HEK293 (cell line): ENCODE data around the gene ATP5F1D.
A peak's percentile ranks its signal among the peaks of the same experiment; 100 is the strongest.

Experiments
- CTCF ChIA-PET: fragments of 350-600 bp; formaldehyde crosslinking; extraction: SDS; loops from one replicate; lab custom pipeline; 2021; ENCODE audit warnings: antibody characterized with exemption; lab: Yijun Ruan, JAX
- POLR2A ChIA-PET: fragments of 300-600 bp; formaldehyde crosslinking; extraction: SDS; loops from one replicate; lab custom pipeline; 2020; ENCODE audit warnings: antibody characterized with exemption, inconsistent platforms; lab: Yijun Ruan, JAX
- H3K27ac ChIP-seq: fragments of 200-500 bp; sonication (Bioruptor generic); 2 replicates; pipeline ENCODE4 v1.5.1; 2014; ENCODE audit warnings: low read depth, low read length, control low read depth, inconsistent platforms; ENCODE audit errors: extremely low read depth
- H3K36me3 ChIP-seq, 2 experiments: fragments of 200-500 bp in 1 of 2; sonication (Bioruptor generic) in 1 of 2; 1 replicate in 1 of 2; 2 replicates in 1 of 2; pipeline ENCODE4 v1.5.1; 2014 to 2017; ENCODE audit warnings: inconsistent platforms in 2 of 2, low read length in 2 of 2; ENCODE audit not compliant: control insufficient read depth in 2 of 2, insufficient read depth in 1 of 2
- H3K4me1 ChIP-seq: fragments of 200-500 bp; sonication (Bioruptor generic); 2 replicates; pipeline ENCODE4 v1.5.1; 2014; ENCODE audit warnings: mild to moderate bottlenecking, low read length, inconsistent platforms; ENCODE audit not compliant: control insufficient read depth, insufficient read depth
- H3K4me3 ChIP-seq: 2 replicates; pipeline ENCODE4 v1.5.1; 2011; ENCODE audit warnings: low read depth, mild to moderate bottlenecking, control low read depth, low read length, moderate library complexity
- H3K9me3 ChIP-seq: fragments of 200-500 bp; sonication (Bioruptor generic); 2 replicates; pipeline ENCODE4 v1.5.1; 2014; ENCODE audit warnings: low read depth, low read length, inconsistent platforms; ENCODE audit not compliant: control insufficient read depth, insufficient read depth
- EGR2 ChIP-seq: fragments of 450-650 bp; formaldehyde crosslinking; IDR thresholded peaks from 2 replicates; pipeline ENCODE4 v1.5.1; 2016; ENCODE audit warnings: low read depth, missing biosample characterization, missing genetic modification characterization
- GLIS1 ChIP-seq: fragments of 450-650 bp; formaldehyde crosslinking; IDR thresholded peaks from 2 replicates; pipeline ENCODE4 v1.5.1; 2016; ENCODE audit warnings: missing biosample characterization, missing genetic modification characterization
- GLIS2 ChIP-seq: fragments of 450-650 bp; formaldehyde crosslinking; IDR thresholded peaks from 2 replicates; pipeline ENCODE4 v1.5.1; 2016; ENCODE audit warnings: missing biosample characterization, missing genetic modification characterization
- IKZF3 ChIP-seq: fragments of 450-650 bp; IDR thresholded peaks from 2 replicates; pipeline ENCODE4 v1.5.0; 2018; ENCODE audit warnings: missing biosample characterization, mild to moderate bottlenecking, missing genetic modification characterization, moderate library complexity
- KLF1 ChIP-seq: fragments of 450-650 bp; formaldehyde crosslinking; IDR thresholded peaks from 2 replicates; pipeline ENCODE4 v1.5.1; 2016; ENCODE audit warnings: missing biosample characterization, missing genetic modification characterization
- KLF17 ChIP-seq: fragments of 450-650 bp; formaldehyde crosslinking; IDR thresholded peaks from 2 replicates; pipeline ENCODE4 v1.5.1; 2016; ENCODE audit warnings: missing biosample characterization, missing genetic modification characterization
- SP2 ChIP-seq: fragments of 450-650 bp; formaldehyde crosslinking; IDR thresholded peaks from 2 replicates; pipeline ENCODE4 v1.5.1; 2016; ENCODE audit warnings: missing biosample characterization, missing genetic modification characterization
- ZBTB8A ChIP-seq: fragments of 450-650 bp; formaldehyde crosslinking; IDR thresholded peaks from 2 replicates; pipeline ENCODE4 v1.5.1; 2016; ENCODE audit warnings: missing biosample characterization, missing genetic modification characterization
- ZEB2 ChIP-seq: fragments of 450-650 bp; formaldehyde crosslinking; IDR thresholded peaks from 2 replicates; pipeline ENCODE4 v1.5.1; 2016; ENCODE audit warnings: missing biosample characterization, missing genetic modification characterization
- ZFHX2 ChIP-seq: fragments of 450-650 bp; formaldehyde crosslinking; conservative IDR thresholded peaks from 2 replicates; pipeline ENCODE4 v1.5.1; 2016; ENCODE audit warnings: missing biosample characterization, missing genetic modification characterization
- ZIC2 ChIP-seq: fragments of 450-650 bp; formaldehyde crosslinking; IDR thresholded peaks from 2 replicates; pipeline ENCODE4 v1.5.1; 2016; ENCODE audit warnings: missing biosample characterization, missing genetic modification characterization
- ZNF394 ChIP-seq: fragments of 450-650 bp; formaldehyde crosslinking; IDR thresholded peaks from 2 replicates; pipeline ENCODE4 v1.5.1; 2016; ENCODE audit warnings: missing biosample characterization, missing genetic modification characterization, mild to moderate bottlenecking, moderate library complexity, borderline replicate concordance
- ZNF639 ChIP-seq: fragments of 450-650 bp; formaldehyde crosslinking; IDR thresholded peaks from 2 replicates; pipeline ENCODE4 v1.5.1; 2016; ENCODE audit warnings: missing biosample characterization, missing genetic modification characterization
- ZNF664 ChIP-seq: fragments of 450-650 bp; formaldehyde crosslinking; IDR thresholded peaks from 2 replicates; pipeline ENCODE4 v1.5.1; 2016; ENCODE audit warnings: missing biosample characterization, missing genetic modification characterization
- ZNF792 ChIP-seq: fragments of 450-650 bp; formaldehyde crosslinking; IDR thresholded peaks from 2 replicates; pipeline ENCODE4 v1.5.1; 2016; ENCODE audit warnings: missing biosample characterization, missing genetic modification characterization
- TF ChIP-seq, protein P1 (sequence below): fragments of 450-650 bp; formaldehyde crosslinking; IDR thresholded peaks from 2 replicates; pipeline ENCODE4 v1.5.1; 2016; ENCODE audit warnings: missing biosample characterization, missing genetic modification characterization
- TF ChIP-seq, protein P2 (sequence below): fragments of 450-650 bp; formaldehyde crosslinking; IDR thresholded peaks from 2 replicates; pipeline ENCODE4 v1.5.1; 2016; ENCODE audit warnings: missing biosample characterization, missing genetic modification characterization
- TF ChIP-seq, protein P3 (sequence below): fragments of 450-650 bp; formaldehyde crosslinking; IDR thresholded peaks from 2 replicates; pipeline ENCODE4 v1.5.1; 2017; ENCODE audit warnings: missing biosample characterization, mild to moderate bottlenecking, missing genetic modification characterization, moderate library complexity

Gene ATP5F1D

GRCh38 chr19:1290703-1291651 is 49.4 kb downstream of the ATP5F1D start:
- POLR2A ChIA-PET, result interaction anchor here (0.6 to 0.7 kb wide), 3 partner anchors 21 to 76 kb away, joined by 3 read pairs; no protein-coding TSS in a partner anchor

GRCh38 chr19:1291761-1292418 is 50.3 kb downstream of the ATP5F1D start:
- Histone ChIP-seq H3K27ac (no peak overlapping the region), H3K36me3 (no peaks in the 10 kb centered on the region), H3K4me1 (0 out of 2 replicates have a peak, but pooled peaks cover 3% of the 10 kb centered on the region)
- CTCF ChIA-PET, result no interaction called here
- TF ChIP-seq ZNF394 (tag by site-specific recombination) (no peak), EGR2 (peak; percentile 44), ZNF639 (tag by site-specific recombination) (no peak), ZIC2 (tag by site-specific recombination) (peak; percentile 39), GLIS2 (tag by site-specific recombination) (no peak), ZNF792 (tag by site-specific recombination) (0 out of 2 replicates have a peak, but pooled peaks have one; percentile 72), ZNF664 (tag by site-specific recombination) (no peak), ZFHX2 (peak; percentile 54), IKZF3 (tag by site-specific recombination) (0 out of 2 replicates have a peak, but pooled peaks have one; percentile 7), ZBTB8A (0 out of 2 replicates have a peak, but pooled peaks have one; percentile 7)
- TF ChIP-seq, protein P1, sequence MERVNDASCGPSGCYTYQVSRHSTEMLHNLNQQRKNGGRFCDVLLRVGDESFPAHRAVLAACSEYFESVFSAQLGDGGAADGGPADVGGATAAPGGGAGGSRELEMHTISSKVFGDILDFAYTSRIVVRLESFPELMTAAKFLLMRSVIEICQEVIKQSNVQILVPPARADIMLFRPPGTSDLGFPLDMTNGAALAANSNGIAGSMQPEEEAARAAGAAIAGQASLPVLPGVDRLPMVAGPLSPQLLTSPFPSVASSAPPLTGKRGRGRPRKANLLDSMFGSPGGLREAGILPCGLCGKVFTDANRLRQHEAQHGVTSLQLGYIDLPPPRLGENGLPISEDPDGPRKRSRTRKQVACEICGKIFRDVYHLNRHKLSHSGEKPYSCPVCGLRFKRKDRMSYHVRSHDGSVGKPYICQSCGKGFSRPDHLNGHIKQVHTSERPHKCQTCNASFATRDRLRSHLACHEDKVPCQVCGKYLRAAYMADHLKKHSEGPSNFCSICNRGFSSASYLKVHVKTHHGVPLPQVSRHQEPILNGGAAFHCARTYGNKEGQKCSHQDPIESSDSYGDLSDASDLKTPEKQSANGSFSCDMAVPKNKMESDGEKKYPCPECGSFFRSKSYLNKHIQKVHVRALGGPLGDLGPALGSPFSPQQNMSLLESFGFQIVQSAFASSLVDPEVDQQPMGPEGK, result peak; percentile 22; the same call in 1 of the 2 replicates
- TF ChIP-seq, protein P2, sequence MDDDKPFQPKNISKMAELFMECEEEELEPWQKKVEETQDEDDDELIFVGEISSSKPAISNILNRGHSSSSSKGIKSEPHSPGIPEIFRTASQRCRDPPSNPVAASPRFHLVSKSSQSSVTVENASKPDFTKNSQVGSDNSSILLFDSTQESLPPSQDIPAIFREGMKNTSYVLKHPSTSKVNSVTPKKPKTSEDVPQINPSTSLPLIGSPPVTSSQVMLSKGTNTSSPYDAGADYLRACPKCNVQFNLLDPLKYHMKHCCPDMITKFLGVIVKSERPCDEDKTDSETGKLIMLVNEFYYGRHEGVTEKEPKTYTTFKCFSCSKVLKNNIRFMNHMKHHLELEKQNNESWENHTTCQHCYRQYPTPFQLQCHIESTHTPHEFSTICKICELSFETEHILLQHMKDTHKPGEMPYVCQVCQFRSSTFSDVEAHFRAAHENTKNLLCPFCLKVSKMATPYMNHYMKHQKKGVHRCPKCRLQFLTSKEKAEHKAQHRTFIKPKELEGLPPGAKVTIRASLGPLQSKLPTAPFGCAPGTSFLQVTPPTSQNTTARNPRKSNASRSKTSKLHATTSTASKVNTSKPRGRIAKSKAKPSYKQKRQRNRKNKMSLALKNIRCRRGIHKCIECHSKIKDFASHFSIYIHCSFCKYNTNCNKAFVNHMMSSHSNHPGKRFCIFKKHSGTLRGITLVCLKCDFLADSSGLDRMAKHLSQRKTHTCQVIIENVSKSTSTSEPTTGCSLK (tag by site-specific recombination), result no peak
- TF ChIP-seq, all 188 proteins: peak for 7
- POLR2A ChIA-PET, result interaction anchor here (0.6 to 0.7 kb wide), 2 partner anchors 22 to 75 kb away, joined by 3 read pairs; no protein-coding TSS in a partner anchor
- Histone ChIP-seq H3K4me3 (no peak overlapping the region), H3K9me3 (no peaks in the 10 kb centered on the region)

More at GRCh38 chr19:1290703-1291651, 49.4 kb downstream of the ATP5F1D start:
- CTCF ChIA-PET, result no interaction called here
- H3K27ac ChIP-seq, result no peak overlapping the region
- no peaks in the 10 kb centered on the region for H3K36me3 ChIP-seq
- no peak overlapping the region for H3K4me3 ChIP-seq
- peaks cover 8% of the 10 kb centered on the region for H3K4me1 ChIP-seq
- TF ChIP-seq ZEB2 (0 out of 2 replicates have a peak, but pooled peaks have one; percentile 12), KLF1 (peak; percentile 52), ZNF792 (tag by site-specific recombination) (no peak), GLIS1 (tag by site-specific recombination) (peak; percentile 29; the same call in 1 of the 2 replicates), SP2 (peak; percentile 24; the same call in 1 of the 2 replicates), GLIS2 (tag by site-specific recombination) (peak; percentile 6; the same call in 1 of the 2 replicates), KLF17 (tag by site-specific recombination) (0 out of 2 replicates have a peak, but pooled peaks have one; percentile 44)
- TF ChIP-seq, protein P3, sequence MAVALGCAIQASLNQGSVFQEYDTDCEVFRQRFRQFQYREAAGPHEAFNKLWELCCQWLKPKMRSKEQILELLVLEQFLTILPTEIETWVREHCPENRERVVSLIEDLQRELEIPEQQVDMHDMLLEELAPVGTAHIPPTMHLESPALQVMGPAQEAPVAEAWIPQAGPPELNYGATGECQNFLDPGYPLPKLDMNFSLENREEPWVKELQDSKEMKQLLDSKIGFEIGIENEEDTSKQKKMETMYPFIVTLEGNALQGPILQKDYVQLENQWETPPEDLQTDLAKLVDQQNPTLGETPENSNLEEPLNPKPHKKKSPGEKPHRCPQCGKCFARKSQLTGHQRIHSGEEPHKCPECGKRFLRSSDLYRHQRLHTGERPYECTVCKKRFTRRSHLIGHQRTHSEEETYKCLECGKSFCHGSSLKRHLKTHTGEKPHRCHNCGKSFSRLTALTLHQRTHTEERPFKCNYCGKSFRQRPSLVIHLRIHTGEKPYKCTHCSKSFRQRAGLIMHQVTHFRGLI (tag by site-specific recombination), result no peak
- TF ChIP-seq, all 188 proteins: peak for 6
- H3K9me3 ChIP-seq, result no peaks in the 10 kb centered on the region
